Panc1 (cell line): ENCODE results near the gene MVP. TPM values are rescaled to one million over a fixed set of nuclear protein-coding genes. Genes with fewer than 3 reads are reported as not detected.
"Not testable (repeated sequence)": the region's sequence is repeated elsewhere in the genome, so short reads cannot be mapped to it uniquely, and the experiment has no call there.

Experiments
- ATAC-seq: fragments of 200-7000 bp; cut with Tn5 transposase; 2 replicates; pipeline ENCODE4 v1.9.1; 2020; ENCODE audit warnings: mild to moderate bottlenecking, moderate library complexity
- BruUV-seq: library from RNA; stranded (reverse); fragments of 400-500 nt; replicated peaks from 2 replicates; lab custom pipeline; 2021; lab: Mats Ljungman, UMichigan
- CTCF ChIA-PET: fragments of 300-600 bp; sonication (Branson Sonifier 250); formaldehyde crosslinking; loops from one replicate; lab custom pipeline; 2022; ENCODE audit warnings: antibody characterized with exemption; lab: Charles Lee
- POLR2A ChIA-PET: fragments of 300-600 bp; sonication (Branson Sonifier 250); formaldehyde crosslinking; loops from one replicate; lab custom pipeline; 2022; ENCODE audit warnings: antibody characterized with exemption; lab: Charles Lee
- DNase-seq: peaks from one replicate; pipeline ENCODE4 v3.0.0-alpha.2; 2010; ENCODE audit warnings: low read depth, low spot score
- H3K27ac ChIP-seq: 2 replicates; pipeline ENCODE4 v1.5.1; 2011; ENCODE audit warnings: mild to moderate bottlenecking, low read length, inconsistent platforms
- H3K27me3 ChIP-seq: fragments of 200-500 bp; sonication (Bioruptor generic); 2 replicates; pipeline ENCODE4 v1.6.0; 2014; ENCODE audit warnings: low read length, inconsistent platforms; ENCODE audit not compliant: control insufficient read depth, insufficient read depth
- H3K36me3 ChIP-seq: fragments of 200-500 bp; sonication (Bioruptor generic); 2 replicates; pipeline ENCODE4 v1.5.1; 2014; ENCODE audit warnings: inconsistent platforms, mild to moderate bottlenecking, low read length, moderate library complexity; ENCODE audit not compliant: control insufficient read depth, insufficient read depth
- H3K4me1 ChIP-seq: 2 replicates; pipeline ENCODE4 v1.5.1; 2011; ENCODE audit warnings: inconsistent platforms, mild to moderate bottlenecking, low read length, moderate library complexity; ENCODE audit not compliant: control insufficient read depth, insufficient read depth
- H3K4me3 ChIP-seq, 2 experiments: 2 replicates each; pipeline ENCODE4 v1.5.1; 2011 to 2012; ENCODE audit warnings: low read depth in 2 of 2, low read length in 2 of 2, mild to moderate bottlenecking in 2 of 2, inconsistent platforms in 1 of 2, moderate library complexity in 1 of 2
- H3K9me3 ChIP-seq: fragments of 200-500 bp; sonication (Bioruptor generic); 2 replicates; pipeline ENCODE4 v1.5.1; 2014; ENCODE audit warnings: low read depth, mild to moderate bottlenecking, inconsistent platforms, low read length, moderate library complexity; ENCODE audit not compliant: control insufficient read depth, insufficient read depth
- POLR2AphosphoS5 ChIP-seq: IDR thresholded peaks from 2 replicates; pipeline ENCODE4 v1.6.1; 2012; ENCODE audit warnings: mild to moderate bottlenecking, low read depth, low read length, moderate library complexity
- SIN3A ChIP-seq: IDR thresholded peaks from 2 replicates; pipeline ENCODE4 v1.6.1; 2012; ENCODE audit warnings: low read depth, mild to moderate bottlenecking, low read length, moderate library complexity, borderline replicate concordance; ENCODE audit not compliant: insufficient read depth
- TCF7L2 ChIP-seq: IDR thresholded peaks from 2 replicates; pipeline ENCODE4 v1.6.1; 2011; ENCODE audit warnings: mild to moderate bottlenecking, low read depth, low read length, inconsistent platforms
- in situ Hi-C: cut with HindIII; loops from 2 replicates; pipeline ENCODE4 v1.10.0; 2016; ENCODE audit warnings: low sequenced_read_pairs, low pct_unique_long_range_greater_than_20kb
- intact Hi-C: fragments of 100-400 bp; cut with micrococcal nuclease; formaldehyde crosslinking; loops from one replicate; pipeline ENCODE4 v1.10.0; 2022; ENCODE audit not compliant: unreplicated experiment
- total RNA-seq: library from RNA; stranded (reverse); gene quantifications from one replicate; pipeline ENCODE4 v1.2.1, GENCODE V29; 2021; ENCODE audit not compliant: unreplicated experiment
- TF ChIP-seq, protein P1 (sequence below): fragments of 450-650 bp; IDR thresholded peaks from 2 replicates; pipeline ENCODE4 v1.5.1; 2017; ENCODE audit warnings: mild to moderate bottlenecking
- TF ChIP-seq, protein P2 (sequence below), 2 experiments: IDR thresholded peaks; 2 replicates each; pipeline ENCODE4 v1.6.1; 2011 to 2012; ENCODE audit warnings: low read depth in 2 of 2, control low read depth in 1 of 2, low read length in 1 of 2, mild to moderate bottlenecking in 1 of 2, moderate library complexity in 1 of 2; ENCODE audit not compliant: insufficient read depth in 1 of 2

The MVP gene
- total RNA-seq, 1 experiment from 2014 or later, result 107 TPM

DNA sequence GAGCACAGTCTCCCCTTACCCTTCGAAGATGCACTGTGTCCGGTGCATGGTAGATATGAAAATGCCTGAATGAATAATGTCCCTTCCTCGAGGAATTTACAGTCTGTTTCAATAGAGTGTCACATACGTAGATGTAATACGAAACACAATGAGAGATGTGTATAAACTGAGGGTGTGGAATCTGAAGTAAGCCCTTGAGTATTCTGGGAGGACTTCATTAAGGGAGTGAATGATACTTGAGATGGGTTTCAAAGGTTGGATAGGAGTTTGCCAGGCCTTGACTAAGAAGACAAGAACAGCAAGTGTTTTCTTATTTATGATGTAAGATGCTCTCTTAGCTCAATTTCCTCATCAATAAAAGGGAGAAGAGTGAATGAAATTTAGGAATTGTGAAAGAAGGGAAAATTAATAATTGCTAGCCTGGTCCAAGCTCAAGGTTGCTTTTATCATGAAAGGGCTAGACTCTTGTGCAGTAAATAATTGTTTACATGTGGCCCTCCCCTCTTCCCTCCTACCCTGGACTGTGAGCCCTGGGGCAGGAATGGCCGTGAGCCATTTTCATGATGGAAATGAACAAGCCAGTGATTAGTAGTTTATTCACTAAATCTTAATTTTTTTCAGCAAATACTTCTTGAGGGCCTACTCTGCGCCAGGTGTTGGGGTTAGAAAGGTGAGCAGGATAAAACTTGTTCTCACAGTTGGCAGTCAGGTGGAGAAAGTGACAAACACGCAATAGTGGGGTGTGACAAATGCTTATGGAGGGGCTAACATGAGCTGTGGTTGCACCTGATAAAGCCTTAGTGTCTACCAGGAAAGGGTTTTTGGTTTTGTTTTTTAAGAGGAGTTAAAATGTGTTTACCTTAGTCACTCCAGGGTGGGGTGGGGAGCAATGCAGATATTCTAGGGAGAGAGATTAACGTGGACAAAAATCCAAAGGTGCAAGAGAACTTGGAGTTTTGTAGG, 28.1 kb upstream of the MVP start:
- BruUV-seq, result no TSS peak
- POLR2A ChIA-PET, result interaction anchor here (0.6 kb wide), 1 partner anchor 30 kb away, joined by 5 read pairs; no protein-coding TSS in a partner anchor
- Histone ChIP-seq H3K4me1 (peaks cover 12% of the 10 kb centered on the region), H3K27ac (peak overlapping the region; percentile 94), H3K36me3 (no peaks in the 10 kb centered on the region; the same call in 1 of the 2 replicates), H3K27me3 (no peaks in the 10 kb centered on the region), H3K9me3 (no peaks in the 10 kb centered on the region), H3K4me3 (peak overlapping the region; percentile 87 to 93)
- intact Hi-C loops, result no loop called here
- no peak for ATAC-seq
- TF ChIP-seq, protein P1, sequence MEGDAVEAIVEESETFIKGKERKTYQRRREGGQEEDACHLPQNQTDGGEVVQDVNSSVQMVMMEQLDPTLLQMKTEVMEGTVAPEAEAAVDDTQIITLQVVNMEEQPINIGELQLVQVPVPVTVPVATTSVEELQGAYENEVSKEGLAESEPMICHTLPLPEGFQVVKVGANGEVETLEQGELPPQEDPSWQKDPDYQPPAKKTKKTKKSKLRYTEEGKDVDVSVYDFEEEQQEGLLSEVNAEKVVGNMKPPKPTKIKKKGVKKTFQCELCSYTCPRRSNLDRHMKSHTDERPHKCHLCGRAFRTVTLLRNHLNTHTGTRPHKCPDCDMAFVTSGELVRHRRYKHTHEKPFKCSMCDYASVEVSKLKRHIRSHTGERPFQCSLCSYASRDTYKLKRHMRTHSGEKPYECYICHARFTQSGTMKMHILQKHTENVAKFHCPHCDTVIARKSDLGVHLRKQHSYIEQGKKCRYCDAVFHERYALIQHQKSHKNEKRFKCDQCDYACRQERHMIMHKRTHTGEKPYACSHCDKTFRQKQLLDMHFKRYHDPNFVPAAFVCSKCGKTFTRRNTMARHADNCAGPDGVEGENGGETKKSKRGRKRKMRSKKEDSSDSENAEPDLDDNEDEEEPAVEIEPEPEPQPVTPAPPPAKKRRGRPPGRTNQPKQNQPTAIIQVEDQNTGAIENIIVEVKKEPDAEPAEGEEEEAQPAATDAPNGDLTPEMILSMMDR, result no peak
- no peak for TF ChIP-seq SIN3A
- no peak for TF ChIP-seq TCF7L2
- TF ChIP-seq POLR2AphosphoS5, result no peak
- TF ChIP-seq, protein P2, sequence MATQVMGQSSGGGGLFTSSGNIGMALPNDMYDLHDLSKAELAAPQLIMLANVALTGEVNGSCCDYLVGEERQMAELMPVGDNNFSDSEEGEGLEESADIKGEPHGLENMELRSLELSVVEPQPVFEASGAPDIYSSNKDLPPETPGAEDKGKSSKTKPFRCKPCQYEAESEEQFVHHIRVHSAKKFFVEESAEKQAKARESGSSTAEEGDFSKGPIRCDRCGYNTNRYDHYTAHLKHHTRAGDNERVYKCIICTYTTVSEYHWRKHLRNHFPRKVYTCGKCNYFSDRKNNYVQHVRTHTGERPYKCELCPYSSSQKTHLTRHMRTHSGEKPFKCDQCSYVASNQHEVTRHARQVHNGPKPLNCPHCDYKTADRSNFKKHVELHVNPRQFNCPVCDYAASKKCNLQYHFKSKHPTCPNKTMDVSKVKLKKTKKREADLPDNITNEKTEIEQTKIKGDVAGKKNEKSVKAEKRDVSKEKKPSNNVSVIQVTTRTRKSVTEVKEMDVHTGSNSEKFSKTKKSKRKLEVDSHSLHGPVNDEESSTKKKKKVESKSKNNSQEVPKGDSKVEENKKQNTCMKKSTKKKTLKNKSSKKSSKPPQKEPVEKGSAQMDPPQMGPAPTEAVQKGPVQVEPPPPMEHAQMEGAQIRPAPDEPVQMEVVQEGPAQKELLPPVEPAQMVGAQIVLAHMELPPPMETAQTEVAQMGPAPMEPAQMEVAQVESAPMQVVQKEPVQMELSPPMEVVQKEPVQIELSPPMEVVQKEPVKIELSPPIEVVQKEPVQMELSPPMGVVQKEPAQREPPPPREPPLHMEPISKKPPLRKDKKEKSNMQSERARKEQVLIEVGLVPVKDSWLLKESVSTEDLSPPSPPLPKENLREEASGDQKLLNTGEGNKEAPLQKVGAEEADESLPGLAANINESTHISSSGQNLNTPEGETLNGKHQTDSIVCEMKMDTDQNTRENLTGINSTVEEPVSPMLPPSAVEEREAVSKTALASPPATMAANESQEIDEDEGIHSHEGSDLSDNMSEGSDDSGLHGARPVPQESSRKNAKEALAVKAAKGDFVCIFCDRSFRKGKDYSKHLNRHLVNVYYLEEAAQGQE (IDR thresholded peaks at IDR 0.05; ENCODE audit: insufficient read depth in 1 of 2, low read depth in 2 of 2, low read length in 1 of 2), result no peak
- no peak for DNase-seq
- in situ Hi-C loops, result no loop called here
- CTCF ChIA-PET, result no interaction called here

DNA sequence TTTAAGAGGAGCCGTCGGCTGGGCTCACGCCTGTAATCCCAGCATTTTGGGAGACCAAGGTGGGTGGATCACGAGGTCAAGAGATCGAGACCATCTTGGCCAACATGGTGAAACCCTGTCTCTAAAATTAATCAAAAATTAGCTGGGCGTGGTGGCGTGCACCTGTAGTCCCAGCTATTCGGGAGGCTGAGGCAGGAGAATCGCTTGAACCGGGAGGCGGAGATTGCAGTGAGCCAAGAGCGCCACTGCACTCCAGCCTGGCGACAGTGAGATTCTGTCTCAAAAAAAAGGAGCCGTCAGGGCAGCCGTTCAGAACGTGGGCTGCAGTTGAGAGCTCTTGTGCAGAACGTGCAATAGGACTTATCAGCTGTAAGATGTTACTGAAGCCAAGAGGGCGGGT, 27.1 kb upstream of the MVP start:
- intact Hi-C loops, H3K27ac ChIP-seq, in situ Hi-C loops, H3K9me3 ChIP-seq, H3K27me3 ChIP-seq, BruUV-seq, H3K36me3 ChIP-seq, CTCF ChIA-PET, ATAC-seq, DNase-seq, H3K4me3 ChIP-seq: not testable (repeated sequence)
- POLR2A ChIA-PET, result interaction anchor here (1.5 kb wide), 1 partner anchor 11 kb away, joined by 14 read pairs; no protein-coding TSS in a partner anchor
- peaks cover 12% of the 10 kb centered on the region for H3K4me1 ChIP-seq
